ENCODE measurements around the gene ARMC5. TPM values are rescaled to one million over a fixed set of nuclear protein-coding genes. Genes with fewer than 3 reads are reported as not detected.

ARMC5 gene
- total RNA-seq, 1 experiment from 2014 or later = 18.6 TPM

- no peak for DNase-seq
- ChIA-PET POLR2A (ENCODE audit: unreplicated experiment) (no interaction called here), CTCF (no interaction called here)
- no peaks in the 10 kb centered on the region for H3K9me3 ChIP-seq (ENCODE audit: insufficient read depth, low read depth)
- no peak overlapping the region for H3K4me2 ChIP-seq
- H4K20me1 ChIP-seq (ENCODE audit: insufficient read depth) = no peaks in the 10 kb centered on the region
- BruUV-seq (replicated peaks) = no TSS peak
- no peaks in the 10 kb centered on the region for H3K9me2 ChIP-seq (ENCODE audit: insufficient read depth)
- intact Hi-C loops (cut with micrococcal nuclease; ENCODE audit: unreplicated experiment) = no loop called here
- H3K79me2 ChIP-seq (ENCODE audit: low read depth) = no peaks in the 10 kb centered on the region
- H3F3A ChIP-seq (ENCODE audit: insufficient read depth, low read depth) = no peaks in the 10 kb centered on the region
- no peak for TF ChIP-seq CTCF (conservative IDR thresholded peaks at IDR 0.05)
- H3K27me3 ChIP-seq (ENCODE audit: insufficient read depth, low read depth) = peaks cover 49% of the 10 kb centered on the region; the same call in 1 of the 2 replicates
- H3K27ac ChIP-seq = no peak overlapping the region
- no peaks in the 10 kb centered on the region for H3K4me1 ChIP-seq (replicated peaks; ENCODE audit: insufficient read depth)
- H2AFZ ChIP-seq = no peak overlapping the region
- no peaks in the 10 kb centered on the region for H3K36me3 ChIP-seq (ENCODE audit: low read depth)
- no peak overlapping the region for H3K4me3 ChIP-seq
These were observed 41.4 kb upstream of the ARMC5 start for GRCh38 chr16:31417916-31418315.

GRCh38 chr16:31420037-31420436, 39.3 kb upstream of the ARMC5 start:
- no peak for DNase-seq
- CTCF ChIA-PET = no interaction called here
- Histone ChIP-seq H3K4me3 (no peak overlapping the region), H4K20me1 (ENCODE audit: insufficient read depth) (no peaks in the 10 kb centered on the region), H3K9me3 (ENCODE audit: insufficient read depth, low read depth) (no peaks in the 10 kb centered on the region), H3K36me3 (ENCODE audit: low read depth) (no peaks in the 10 kb centered on the region), H3K27ac (no peak overlapping the region), H3K9me2 (ENCODE audit: insufficient read depth) (no peaks in the 10 kb centered on the region), H3K79me2 (ENCODE audit: low read depth) (no peaks in the 10 kb centered on the region), H3K27me3 (ENCODE audit: insufficient read depth, low read depth) (peaks cover 52% of the 10 kb centered on the region), H3K4me1 (replicated peaks; ENCODE audit: insufficient read depth) (no peaks in the 10 kb centered on the region), H3F3A (ENCODE audit: insufficient read depth, low read depth) (no peaks in the 10 kb centered on the region), H2AFZ (no peak overlapping the region), H3K4me2 (no peak overlapping the region)
- TF ChIP-seq EZH2 (IDR thresholded peaks at IDR 0.05; ENCODE audit: low read depth) (no peak), CTCF (conservative IDR thresholded peaks at IDR 0.05) (no peak)
- no TSS peak for BruUV-seq (replicated peaks)
- intact Hi-C loops (cut with micrococcal nuclease; ENCODE audit: unreplicated experiment) = no loop called here
- POLR2A ChIA-PET (ENCODE audit: unreplicated experiment) = no interaction called here

- Histone ChIP-seq H3K36me3 (ENCODE audit: low read depth) (no peaks in the 10 kb centered on the region), H3K9me2 (ENCODE audit: insufficient read depth) (no peaks in the 10 kb centered on the region), H3K9me3 (ENCODE audit: insufficient read depth, low read depth) (no peaks in the 10 kb centered on the region), H3K4me1 (replicated peaks; ENCODE audit: insufficient read depth) (no peaks in the 10 kb centered on the region), H3K27ac (no peak overlapping the region), H2AFZ (no peak overlapping the region), H3K79me2 (ENCODE audit: low read depth) (no peaks in the 10 kb centered on the region), H4K20me1 (ENCODE audit: insufficient read depth) (no peaks in the 10 kb centered on the region), H3K4me3 (no peak overlapping the region), H3K27me3 (ENCODE audit: insufficient read depth, low read depth) (peaks cover 50% of the 10 kb centered on the region), H3K4me2 (no peak overlapping the region), H3F3A (ENCODE audit: insufficient read depth, low read depth) (no peaks in the 10 kb centered on the region)
- no peak for DNase-seq
- TF ChIP-seq CTCF (conservative IDR thresholded peaks at IDR 0.05) = no peak
- TF ChIP-seq EZH2 (IDR thresholded peaks at IDR 0.05; ENCODE audit: low read depth) = no peak
- ChIA-PET POLR2A (ENCODE audit: unreplicated experiment) (no interaction called here), CTCF (no interaction called here)
- intact Hi-C loops (cut with micrococcal nuclease; ENCODE audit: unreplicated experiment) = no loop called here
- BruUV-seq (replicated peaks) = no TSS peak
These were observed 37.7 kb upstream of the ARMC5 start for GRCh38 chr16:31421587-31421986.
